Endothelial cell of umbilical vein (primary cell): Measurements from ENCODE around the gene HLTF. TPM values are rescaled to one million over a fixed set of nuclear protein-coding genes. Genes with fewer than 3 reads are reported as not detected.

ENCODE experiments used
- BruUV-seq: library from RNA; stranded (reverse); fragments of 400-500 nt; replicated peaks from 2 replicates; lab custom pipeline; 2021; lab: Mats Ljungman, UMichigan
- CTCF ChIA-PET: fragments of 300-600, 350-600 bp; sonication (Branson Sonifier 250); formaldehyde crosslinking; loops from one replicate; lab custom pipeline; 2021; ENCODE audit warnings: antibody characterized with exemption, inconsistent platforms; lab: Charles Lee
- POLR2A ChIA-PET: fragments of 300-600, 350-600 bp; sonication (Branson Sonifier 250); formaldehyde crosslinking; loops from one replicate; lab custom pipeline; 2021; ENCODE audit warnings: antibody characterized with exemption, inconsistent platforms; lab: Charles Lee
- DNase-seq: peaks from one replicate; pipeline ENCODE4 v3.0.0-alpha.2; 2011; ENCODE audit warnings: low read depth, low spot score
- FAIRE-seq: peaks from 2 replicates; lab custom pipeline; 2011; peaks lifted over from hg19 to GRCh38; lab: Jason Lieb, UNC
- H2AFZ ChIP-seq: 2 replicates; pipeline ENCODE4 v1.6.0; 2012; ENCODE audit warnings: low read depth, low read length, control low read depth, inconsistent platforms
- H3K27ac ChIP-seq: 2 replicates; pipeline ENCODE4 v1.5.1; 2011; ENCODE audit warnings: low read depth, mild to moderate bottlenecking, control low read depth, low read length, moderate library complexity; ENCODE audit not compliant: insufficient read depth
- H3K27me3 ChIP-seq, 2 experiments: 2 replicates each; pipeline versions ENCODE4 v1.6.0 to v1.6.1; 2011; ENCODE audit warnings: low read length in 2 of 2, mixed read lengths in 1 of 2; ENCODE audit not compliant: control insufficient read depth in 2 of 2, insufficient read depth in 2 of 2
- H3K36me3 ChIP-seq, 2 experiments: 2 replicates in 1 of 2; 3 replicates in 1 of 2; pipeline ENCODE4 v1.5.1; 2011; ENCODE audit warnings: low read length in 2 of 2, mild to moderate bottlenecking in 1 of 2, moderate library complexity in 1 of 2; ENCODE audit not compliant: control insufficient read depth in 2 of 2, insufficient read depth in 2 of 2; ENCODE audit errors: extremely low read depth in 1 of 2
- H3K4me1 ChIP-seq: 3 replicates; pipeline ENCODE4 v1.5.1; 2011; ENCODE audit warnings: mild to moderate bottlenecking, low read length; ENCODE audit not compliant: control insufficient read depth, insufficient read depth; ENCODE audit errors: extremely low read depth
- H3K4me2 ChIP-seq: 2 replicates; pipeline ENCODE4 v1.6.1; 2011; ENCODE audit warnings: low read length, control low read depth, mixed read lengths; ENCODE audit not compliant: insufficient read depth
- H3K4me3 ChIP-seq, 3 experiments: fragments of 200-600 bp in 1 of 3; sonication (generic), shearing (Covaris generic) in 1 of 3; replicated peaks in 1 of 3; 2 replicates each; pipeline ENCODE4 v1.5.1; 2011 to 2016; ENCODE audit warnings: control low read depth in 3 of 3, low read length in 3 of 3, mild to moderate bottlenecking in 2 of 3, inconsistent platforms in 1 of 3, low read depth in 1 of 3, moderate library complexity in 1 of 3; ENCODE audit not compliant: insufficient read depth in 1 of 3
- H3K79me2 ChIP-seq: 2 replicates; pipeline ENCODE4 v1.6.0; 2012; ENCODE audit warnings: low read length, inconsistent platforms; ENCODE audit not compliant: control insufficient read depth, insufficient read depth
- H3K9ac ChIP-seq: replicated peaks from 2 replicates; pipeline ENCODE3; 2011; ENCODE audit warnings: low read length, control low read depth; ENCODE audit not compliant: insufficient read depth; ENCODE audit errors: extremely low read depth
- H3K9me1 ChIP-seq: replicated peaks from 3 replicates; pipeline ENCODE4 v1.6.0; 2011; ENCODE audit warnings: mild to moderate bottlenecking, low read length; ENCODE audit not compliant: control insufficient read depth, insufficient read depth; ENCODE audit errors: extremely low read depth
- H3K9me3 ChIP-seq: replicated peaks from 2 replicates; pipeline ENCODE4 v1.5.1; 2012; ENCODE audit warnings: low read length, inconsistent platforms; ENCODE audit not compliant: control insufficient read depth, insufficient read depth
- H4K20me1 ChIP-seq: replicated peaks from 2 replicates; pipeline ENCODE3; 2011; ENCODE audit warnings: mild to moderate bottlenecking, low read length; ENCODE audit not compliant: control insufficient read depth, insufficient read depth; ENCODE audit errors: extremely low read depth
- EZH2 ChIP-seq: IDR thresholded peaks from 2 replicates; pipeline ENCODE4 v1.6.1; 2012; ENCODE audit warnings: borderline replicate concordance, low read depth, mild to moderate bottlenecking, moderate library complexity, low read length, inconsistent platforms; ENCODE audit not compliant: severe bottlenecking
- FOS ChIP-seq: IDR thresholded peaks from 2 replicates; pipeline ENCODE4 v1.6.1; 2011; ENCODE audit warnings: mild to moderate bottlenecking, low read length, moderate library complexity, borderline replicate concordance; ENCODE audit not compliant: insufficient read depth
- GATA2 ChIP-seq: IDR thresholded peaks from 2 replicates; pipeline ENCODE4 v1.7.0; 2011; ENCODE audit warnings: low read depth, mild to moderate bottlenecking, moderate library complexity, mixed read lengths, low read length; ENCODE audit not compliant: insufficient read length, insufficient read depth
- JUN ChIP-seq: IDR thresholded peaks from 2 replicates; pipeline ENCODE4 v1.6.1; 2011; ENCODE audit warnings: borderline replicate concordance, low read depth; ENCODE audit not compliant: insufficient read length, insufficient read depth
- MYC ChIP-seq: IDR thresholded peaks from one replicate; pipeline ENCODE4 v1.6.1; 2011; ENCODE audit warnings: mild to moderate bottlenecking, low read depth, low read length
- POLR2A ChIP-seq: IDR thresholded peaks from 2 replicates; pipeline ENCODE4 v1.6.1; 2012; ENCODE audit warnings: low read depth, mild to moderate bottlenecking, control low read depth, low read length
- POLR2AphosphoS5 ChIP-seq: IDR thresholded peaks from 2 replicates; pipeline ENCODE4 v1.6.1; 2012; ENCODE audit warnings: low read depth, mild to moderate bottlenecking, control low read depth, low read length, moderate library complexity; ENCODE audit not compliant: insufficient read depth
- dilution Hi-C: fragments of 300-500 bp; cut with MboI; formaldehyde crosslinking; loops from one replicate; pipeline ENCODE4 v1.15.0; 2019; ENCODE audit warnings: low sequenced_read_pairs; ENCODE audit not compliant: extremely low pct_ligation_motif_present
- intact Hi-C: fragments of 100-400 bp; cut with micrococcal nuclease; formaldehyde crosslinking; loops from one replicate; pipeline ENCODE4 v1.10.0; 2022
- polyA plus RNA-seq, 4 experiments: library from polyadenylated mRNA; depleted of rRNA in 3 of 4; stranded (reverse) in 3 of 4; unstranded in 1 of 4; fragments of >200 nt; gene quantifications; 2 replicates each; pipeline versions ENCODE4 v1.2.1 to v1.2.3, GENCODE V29; 2011 to 2012; ENCODE audit warnings: missing spikeins in 1 of 4
- total RNA-seq: library from RNA; stranded (reverse); gene quantifications from 2 replicates; pipeline ENCODE4 v1.2.3, GENCODE V29; 2021
- TF ChIP-seq, protein P1 (sequence below), 2 donors: IDR thresholded peaks; 1 replicate in 1 of 2; 2 replicates in 1 of 2; pipeline ENCODE4 v1.5.1; 2011; ENCODE audit warnings: low read length in 2 of 2, mild to moderate bottlenecking in 2 of 2, moderate library complexity in 2 of 2, control low read depth in 1 of 2, inconsistent platforms in 1 of 2, low read depth in 1 of 2; ENCODE audit not compliant: insufficient read depth in 1 of 2; ENCODE audit errors: extremely low read depth in 1 of 2
- TF ChIP-seq, protein P2 (sequence below): IDR thresholded peaks from 2 replicates; pipeline ENCODE4 v1.6.1; 2011; ENCODE audit not compliant: insufficient read depth, insufficient read length

HLTF gene
- total and polyA plus RNA-seq, 2 donors (not counting 3 experiments of a cell fraction or from before 2014, with no cell fraction given), result 8.7 to 24.6 TPM

DNA sequence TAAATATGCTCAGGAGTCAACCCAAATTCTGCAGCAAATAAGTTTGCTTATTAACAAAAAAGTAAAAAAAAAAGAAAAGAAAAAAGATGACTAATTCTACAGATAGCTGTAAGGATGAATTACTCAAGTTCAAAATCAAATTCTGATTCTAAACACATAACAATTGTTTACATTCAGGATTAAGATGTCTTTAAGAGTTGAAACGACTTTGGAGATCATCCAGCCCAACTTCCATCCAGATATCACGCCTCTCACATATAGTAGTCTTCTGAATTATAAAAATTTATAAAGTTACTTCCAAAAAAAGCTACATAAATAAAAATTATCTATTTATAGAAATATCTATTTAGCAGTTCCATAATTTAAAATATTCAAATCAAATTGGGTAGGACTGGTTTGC is 55.2 kb downstream of the HLTF start:
- H3K9ac ChIP-seq, result no peak overlapping the region
- no peak for DNase-seq
- no peak overlapping the region for H2AFZ ChIP-seq
- CTCF ChIA-PET, result interaction anchor here (0.7 to 1.5 kb wide), 4 partner anchors 9 to 76 kb away, joined by 3 to 6 read pairs (median 5); no protein-coding TSS in a partner anchor
- POLR2A ChIA-PET, result interaction anchor here (1.0 kb wide), 1 partner anchor 9 kb away, joined by 3 read pairs; no protein-coding TSS in a partner anchor
- H3K36me3 ChIP-seq, result peaks cover 5% of the 10 kb centered on the region in 2 experiments
- no peak for FAIRE-seq
- H3K4me2 ChIP-seq, result no peak overlapping the region
- no peaks in the 10 kb centered on the region for H3K9me3 ChIP-seq
- H3K27me3 ChIP-seq, result no peaks in the 10 kb centered on the region
- TF ChIP-seq, protein P1, sequence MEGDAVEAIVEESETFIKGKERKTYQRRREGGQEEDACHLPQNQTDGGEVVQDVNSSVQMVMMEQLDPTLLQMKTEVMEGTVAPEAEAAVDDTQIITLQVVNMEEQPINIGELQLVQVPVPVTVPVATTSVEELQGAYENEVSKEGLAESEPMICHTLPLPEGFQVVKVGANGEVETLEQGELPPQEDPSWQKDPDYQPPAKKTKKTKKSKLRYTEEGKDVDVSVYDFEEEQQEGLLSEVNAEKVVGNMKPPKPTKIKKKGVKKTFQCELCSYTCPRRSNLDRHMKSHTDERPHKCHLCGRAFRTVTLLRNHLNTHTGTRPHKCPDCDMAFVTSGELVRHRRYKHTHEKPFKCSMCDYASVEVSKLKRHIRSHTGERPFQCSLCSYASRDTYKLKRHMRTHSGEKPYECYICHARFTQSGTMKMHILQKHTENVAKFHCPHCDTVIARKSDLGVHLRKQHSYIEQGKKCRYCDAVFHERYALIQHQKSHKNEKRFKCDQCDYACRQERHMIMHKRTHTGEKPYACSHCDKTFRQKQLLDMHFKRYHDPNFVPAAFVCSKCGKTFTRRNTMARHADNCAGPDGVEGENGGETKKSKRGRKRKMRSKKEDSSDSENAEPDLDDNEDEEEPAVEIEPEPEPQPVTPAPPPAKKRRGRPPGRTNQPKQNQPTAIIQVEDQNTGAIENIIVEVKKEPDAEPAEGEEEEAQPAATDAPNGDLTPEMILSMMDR (IDR thresholded peaks at IDR 0.05; ENCODE audit: extremely low read depth in 1 of 2, insufficient read depth in 1 of 2, low read depth in 1 of 2, low read length in 2 of 2), result no peak
- TF ChIP-seq FOS (no peak), MYC (no peak), POLR2AphosphoS5 (no peak), POLR2A (no peak), JUN (no peak), EZH2 (no peak), GATA2 (no peak)
- TF ChIP-seq, protein P2, sequence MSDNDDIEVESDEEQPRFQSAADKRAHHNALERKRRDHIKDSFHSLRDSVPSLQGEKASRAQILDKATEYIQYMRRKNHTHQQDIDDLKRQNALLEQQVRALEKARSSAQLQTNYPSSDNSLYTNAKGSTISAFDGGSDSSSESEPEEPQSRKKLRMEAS, result no peak
- no peak overlapping the region for H3K27ac ChIP-seq
- no peaks in the 10 kb centered on the region for H3K79me2 ChIP-seq
- H3K4me3 ChIP-seq, result no peak overlapping the region
- dilution Hi-C loops (no loop called here), intact Hi-C loops (no loop called here)
- H3K4me1 ChIP-seq, result no peaks in the 10 kb centered on the region
- H3K9me1 ChIP-seq, result no peaks in the 10 kb centered on the region
- BruUV-seq, result no TSS peak
- no peaks in the 10 kb centered on the region for H4K20me1 ChIP-seq
